WTC11 (cell line): ENCODE data around the gene TECR.

Experiments used
- ATF3 ChIP-seq: sonication (generic); formaldehyde crosslinking; conservative IDR thresholded peaks from 2 replicates; pipeline ENCODE4 v1.8.1; 2022; ENCODE audit warnings: mild to moderate bottlenecking, missing genetic modification reagents
- CTCF ChIP-seq: fragments of 200-600 bp; IDR thresholded peaks from 2 replicates; pipeline ENCODE4 v1.8.0; 2022; ENCODE audit warnings: antibody characterized with exemption
- GABPB1 ChIP-seq: sonication (generic); formaldehyde crosslinking; IDR thresholded peaks from 2 replicates; pipeline ENCODE4 v1.8.1; 2023; ENCODE audit warnings: mild to moderate bottlenecking, missing genetic modification reagents
- NR2C2 ChIP-seq: sonication (generic); formaldehyde crosslinking; IDR thresholded peaks from 2 replicates; pipeline ENCODE4 v1.8.0; 2022; ENCODE audit warnings: mild to moderate bottlenecking, missing genetic modification reagents
- TCF7 ChIP-seq: sonication (generic); formaldehyde crosslinking; IDR thresholded peaks from 2 replicates; pipeline ENCODE4 v1.8.0; 2022; ENCODE audit warnings: mild to moderate bottlenecking, low read depth, missing genetic modification reagents, moderate library complexity
- USF2 ChIP-seq: sonication (generic); formaldehyde crosslinking; IDR thresholded peaks from 2 replicates; pipeline ENCODE4 v1.8.1; 2023; ENCODE audit warnings: mild to moderate bottlenecking, missing genetic modification reagents, moderate library complexity
- ZNF121 ChIP-seq: sonication (generic); formaldehyde crosslinking; IDR thresholded peaks from 2 replicates; pipeline ENCODE4 v1.8.0; 2023; ENCODE audit warnings: missing genetic modification reagents

- TF ChIP-seq CTCF (no peak), TCF7 (CRISPR knock-in tag) (no peak), ATF3 (CRISPR knock-in tag) (no peak), GABPB1 (CRISPR knock-in tag) (no peak), NR2C2 (CRISPR knock-in tag) (no peak), USF2 (CRISPR knock-in tag) (no peak), ZNF121 (no peak)
These were observed 47.0 kb downstream of the TECR start for GRCh38 chr19:14576363-14576762.
